K562 (cell line): ENCODE data around the gene PLCB1. TPM values are rescaled to one million over a fixed set of nuclear protein-coding genes. Genes with fewer than 3 reads are reported as not detected.

ENCODE experiments used
- HDAC3 ChIP-seq: fragments of 450-650 bp; IDR thresholded peaks from 2 replicates; pipeline ENCODE4 v1.6.1; 2018; ENCODE audit warnings: borderline replicate concordance, mild to moderate bottlenecking, moderate library complexity; ENCODE audit not compliant: partially characterized antibody
- NCOA4 ChIP-seq: fragments of 450-650 bp; IDR thresholded peaks from 2 replicates; pipeline ENCODE4 v1.6.1; 2018; ENCODE audit warnings: mild to moderate bottlenecking; ENCODE audit not compliant: partially characterized antibody
- NONO ChIP-seq, 2 experiments: fragments of 200-400 bp in 1 of 2; fragments of 450-650 bp in 1 of 2; formaldehyde crosslinking in 1 of 2; IDR thresholded peaks; 2 replicates each; pipeline ENCODE4 v1.6.1; 2017; ENCODE audit warnings: low read depth in 2 of 2, mild to moderate bottlenecking in 2 of 2, moderate library complexity in 2 of 2, low read length in 1 of 2
- RNF2 ChIP-seq: sonication (generic); IDR thresholded peaks from 2 replicates; pipeline ENCODE4 v1.6.1; 2016
- SMAD1 ChIP-seq: fragments of 150-350 bp; IDR thresholded peaks from 2 replicates; pipeline ENCODE4 v1.6.1; 2014; ENCODE audit warnings: low read length, low read depth; ENCODE audit not compliant: partially characterized antibody
- ZNF444 ChIP-seq: fragments of 250-450 bp; sonication (Bioruptor Pico); IDR thresholded peaks from 2 replicates; pipeline ENCODE4 v1.4.0; 2020; ENCODE audit warnings: mild to moderate bottlenecking, moderate library complexity
- polyA plus RNA-seq, 8 experiments: library from polyadenylated mRNA; depleted of rRNA in 4 of 8; stranded (reverse) in 5 of 8; unstranded in 3 of 8; fragments of >200 nt; fragmentation: Nextera tagmentation in 2 of 8; fragmentation: Illumina TruSeq in 1 of 8; extraction: Ambion mirVana in 2 of 8; extraction: Trizol in 1 of 8; gene quantifications; 2 replicates each; pipeline versions ENCODE4 v1.2.1 to v1.2.3, GENCODE V29; 2011 to 2014; ENCODE audit warnings: inconsistent platforms in 1 of 8, missing spikeins in 1 of 8
- total RNA-seq, 7 experiments: library from RNA; depleted of rRNA in 6 of 7; stranded (reverse); fragments of >200 nt in 6 of 7; fragmentation: Illumina TruSeq in 2 of 7; extraction: Trizol in 2 of 7; gene quantifications; 2 replicates each; pipeline versions ENCODE4 v1.2.1 to v1.2.3, GENCODE V29; 2011 to 2021; ENCODE audit warnings: low replicate concordance in 1 of 7
- TF ChIP-seq, protein P1 (sequence below), 3 experiments: fragments of 200-800 bp in 1 of 3; fragments of 250-450 bp in 1 of 3; fragments of 450-650 bp in 1 of 3; sonication (Bioruptor Pico) in 1 of 3; sonication (Bioruptor generic) in 1 of 3; formaldehyde crosslinking in 1 of 3; IDR thresholded peaks; 2 replicates each; pipeline versions ENCODE4 v1.6.1 to v1.8.0; 2016 to 2022; ENCODE audit warnings: mild to moderate bottlenecking in 2 of 3, missing genetic modification characterization in 2 of 3, missing compliant biosample characterization in 1 of 3, moderate library complexity in 1 of 3
- TF ChIP-seq, protein P2 (sequence below): fragments of 450-650 bp; IDR thresholded peaks from 2 replicates; pipeline ENCODE4 v1.7.1; 2018; ENCODE audit warnings: mild to moderate bottlenecking, low read depth; ENCODE audit not compliant: partially characterized antibody

PLCB1 gene
- total and polyA plus RNA-seq, 9 of the 15 experiments (the other 6 are each of a cell fraction or from before 2014, with no cell fraction given) = 0.34 to 3.1 (median 1.3) TPM

DNA sequence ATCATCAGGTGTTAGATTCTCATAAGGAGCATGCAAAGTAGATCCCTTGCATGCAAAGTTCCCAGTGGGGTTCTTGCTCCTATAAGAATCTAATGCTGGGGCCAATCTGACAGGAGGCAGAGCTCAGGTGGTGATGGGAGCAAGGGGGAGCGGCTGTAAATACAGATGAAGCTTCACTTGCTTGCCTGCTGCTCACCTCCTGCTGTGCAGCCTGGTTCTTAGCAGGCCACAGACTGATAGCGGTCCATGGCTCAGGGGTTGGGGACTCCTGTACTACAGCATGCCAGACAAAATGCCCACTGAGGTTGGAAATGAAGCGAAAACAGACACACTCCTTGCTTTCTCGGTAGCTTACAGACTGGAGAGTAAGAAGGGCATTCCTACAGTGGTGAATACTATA is 386.8 kb downstream of the PLCB1 start (continued):
- TF ChIP-seq, protein P1, sequence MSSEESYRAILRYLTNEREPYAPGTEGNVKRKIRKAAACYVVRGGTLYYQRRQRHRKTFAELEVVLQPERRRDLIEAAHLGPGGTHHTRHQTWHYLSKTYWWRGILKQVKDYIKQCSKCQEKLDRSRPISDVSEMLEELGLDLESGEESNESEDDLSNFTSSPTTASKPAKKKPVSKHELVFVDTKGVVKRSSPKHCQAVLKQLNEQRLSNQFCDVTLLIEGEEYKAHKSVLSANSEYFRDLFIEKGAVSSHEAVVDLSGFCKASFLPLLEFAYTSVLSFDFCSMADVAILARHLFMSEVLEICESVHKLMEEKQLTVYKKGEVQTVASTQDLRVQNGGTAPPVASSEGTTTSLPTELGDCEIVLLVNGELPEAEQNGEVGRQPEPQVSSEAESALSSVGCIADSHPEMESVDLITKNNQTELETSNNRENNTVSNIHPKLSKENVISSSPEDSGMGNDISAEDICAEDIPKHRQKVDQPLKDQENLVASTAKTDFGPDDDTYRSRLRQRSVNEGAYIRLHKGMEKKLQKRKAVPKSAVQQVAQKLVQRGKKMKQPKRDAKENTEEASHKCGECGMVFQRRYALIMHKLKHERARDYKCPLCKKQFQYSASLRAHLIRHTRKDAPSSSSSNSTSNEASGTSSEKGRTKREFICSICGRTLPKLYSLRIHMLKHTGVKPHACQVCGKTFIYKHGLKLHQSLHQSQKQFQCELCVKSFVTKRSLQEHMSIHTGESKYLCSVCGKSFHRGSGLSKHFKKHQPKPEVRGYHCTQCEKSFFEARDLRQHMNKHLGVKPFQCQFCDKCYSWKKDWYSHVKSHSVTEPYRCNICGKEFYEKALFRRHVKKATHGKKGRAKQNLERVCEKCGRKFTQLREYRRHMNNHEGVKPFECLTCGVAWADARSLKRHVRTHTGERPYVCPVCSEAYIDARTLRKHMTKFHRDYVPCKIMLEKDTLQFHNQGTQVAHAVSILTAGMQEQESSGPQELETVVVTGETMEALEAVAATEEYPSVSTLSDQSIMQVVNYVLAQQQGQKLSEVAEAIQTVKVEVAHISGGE (CRISPR knock-in tag; IDR thresholded peaks at IDR 0.05) = no peak
- no peak for TF ChIP-seq RNF2
- TF ChIP-seq NCOA4 = no peak
- TF ChIP-seq, protein P2, sequence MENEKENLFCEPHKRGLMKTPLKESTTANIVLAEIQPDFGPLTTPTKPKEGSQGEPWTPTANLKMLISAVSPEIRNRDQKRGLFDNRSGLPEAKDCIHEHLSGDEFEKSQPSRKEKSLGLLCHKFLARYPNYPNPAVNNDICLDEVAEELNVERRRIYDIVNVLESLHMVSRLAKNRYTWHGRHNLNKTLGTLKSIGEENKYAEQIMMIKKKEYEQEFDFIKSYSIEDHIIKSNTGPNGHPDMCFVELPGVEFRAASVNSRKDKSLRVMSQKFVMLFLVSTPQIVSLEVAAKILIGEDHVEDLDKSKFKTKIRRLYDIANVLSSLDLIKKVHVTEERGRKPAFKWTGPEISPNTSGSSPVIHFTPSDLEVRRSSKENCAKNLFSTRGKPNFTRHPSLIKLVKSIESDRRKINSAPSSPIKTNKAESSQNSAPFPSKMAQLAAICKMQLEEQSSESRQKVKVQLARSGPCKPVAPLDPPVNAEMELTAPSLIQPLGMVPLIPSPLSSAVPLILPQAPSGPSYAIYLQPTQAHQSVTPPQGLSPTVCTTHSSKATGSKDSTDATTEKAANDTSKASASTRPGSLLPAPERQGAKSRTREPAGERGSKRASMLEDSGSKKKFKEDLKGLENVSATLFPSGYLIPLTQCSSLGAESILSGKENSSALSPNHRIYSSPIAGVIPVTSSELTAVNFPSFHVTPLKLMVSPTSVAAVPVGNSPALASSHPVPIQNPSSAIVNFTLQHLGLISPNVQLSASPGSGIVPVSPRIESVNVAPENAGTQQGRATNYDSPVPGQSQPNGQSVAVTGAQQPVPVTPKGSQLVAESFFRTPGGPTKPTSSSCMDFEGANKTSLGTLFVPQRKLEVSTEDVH = no peak
- no peak for TF ChIP-seq HDAC3
- TF ChIP-seq SMAD1 = no peak
- no peak for TF ChIP-seq NONO (IDR thresholded peaks at IDR 0.05; ENCODE audit: low read depth in 2 of 2, low read length in 1 of 2)
- TF ChIP-seq ZNF444 (CRISPR knock-in tag) = no peak
